Kidney (tissue), 14 donors: Measurements from ENCODE around the gene PGF. TPM values are rescaled to one million over a fixed set of nuclear protein-coding genes. Genes with fewer than 3 reads are reported as not detected.

Experiments
- DNase-seq, 5 donors: peaks; one replicate each; pipeline ENCODE4 v3.0.0-alpha.2; 2013 to 2020
- FAIRE-seq: peaks from 2 replicates; lab custom pipeline; 2012; peaks lifted over from hg19 to GRCh38; lab: Jason Lieb, UNC
- H3K27ac ChIP-seq, 2 donors: one replicate each; pipeline ENCODE4 v1.7.0; 2013; ENCODE audit warnings: low read depth in 2 of 2, low read length in 2 of 2, inconsistent platforms in 1 of 2
- H3K27me3 ChIP-seq: one replicate; pipeline ENCODE4 v1.7.1; 2013; ENCODE audit warnings: low read length, inconsistent platforms; ENCODE audit not compliant: control insufficient read depth, insufficient read depth
- H3K36me3 ChIP-seq, 3 donors: one replicate each; pipeline versions ENCODE4 v1.7.0 to v1.7.1; 2013; ENCODE audit warnings: low read length in 3 of 3, control low read depth in 1 of 3, inconsistent platforms in 1 of 3; ENCODE audit not compliant: insufficient read depth in 3 of 3, control insufficient read depth in 2 of 3
- H3K4me1 ChIP-seq, 3 donors: one replicate each; pipeline versions ENCODE4 v1.7.0 to v1.7.1; 2013; ENCODE audit warnings: low read length in 3 of 3, inconsistent platforms in 1 of 3, low read depth in 1 of 3; ENCODE audit not compliant: control insufficient read depth in 2 of 3, insufficient read depth in 2 of 3
- H3K4me3 ChIP-seq, 3 donors: one replicate each; pipeline versions ENCODE4 v1.7.0 to v1.8.1; 2013; ENCODE audit warnings: low read length in 3 of 3, control low read depth in 1 of 3, inconsistent platforms in 1 of 3
- H3K9ac ChIP-seq, 3 donors: one replicate each; pipeline versions ENCODE4 v1.7.0 to v1.7.1; 2013; ENCODE audit warnings: low read length in 3 of 3, control low read depth in 1 of 3, inconsistent platforms in 1 of 3
- H3K9me3 ChIP-seq, 3 donors: one replicate each; pipeline versions ENCODE4 v1.7.0 to v1.7.1; 2013; ENCODE audit warnings: low read length in 3 of 3, control low read depth in 1 of 3, inconsistent platforms in 1 of 3; ENCODE audit not compliant: control insufficient read depth in 2 of 3, insufficient read depth in 1 of 3
- intact Hi-C: fragments of 100-400 bp; cut with DNase I; formaldehyde crosslinking; loops from one replicate; pipeline ENCODE4 v1.11.1; 2022
- polyA plus RNA-seq: library from polyadenylated mRNA; stranded (reverse); fragments of 350-450 nt; fragmentation: Illumina TruSeq; extraction: RNeasy Lipid Tissue Mini Kit (QIAGEN cat#74804); gene quantifications from one replicate; pipeline ENCODE4 v1.2.3, GENCODE V29; 2014; ENCODE audit warnings: low read depth, low replicate concordance; ENCODE audit not compliant: insufficient read depth
- total RNA-seq: library from RNA; stranded (reverse); fragmentation: NEBNext Ultra II Directional; extraction: Animal tissue kit (Norgen Biotek cat#: 25700); gene quantifications from one replicate; pipeline ENCODE4 v1.2.1, GENCODE V29; 2021
- TF ChIP-seq, protein P1 (sequence below): IDR thresholded peaks from 3 replicates; pipeline ENCODE4 v1.5.1; 2012; ENCODE audit warnings: mild to moderate bottlenecking, moderate library complexity, borderline replicate concordance; ENCODE audit not compliant: insufficient read depth; ENCODE audit errors: extremely low read depth
- donor health status: control.
- donor health status: control.
- donor health status: control.
- donor health status: control.
- donor health status: control.
- donor health status: DM: yes; HTN: yes; CAD: no.
- donor health status: Normal renal cell carcinoma (clear cell type).

PGF gene
- total and polyA plus RNA-seq, 2 donors from 2014 or later: 9.3 to 12.1 TPM

DNA sequence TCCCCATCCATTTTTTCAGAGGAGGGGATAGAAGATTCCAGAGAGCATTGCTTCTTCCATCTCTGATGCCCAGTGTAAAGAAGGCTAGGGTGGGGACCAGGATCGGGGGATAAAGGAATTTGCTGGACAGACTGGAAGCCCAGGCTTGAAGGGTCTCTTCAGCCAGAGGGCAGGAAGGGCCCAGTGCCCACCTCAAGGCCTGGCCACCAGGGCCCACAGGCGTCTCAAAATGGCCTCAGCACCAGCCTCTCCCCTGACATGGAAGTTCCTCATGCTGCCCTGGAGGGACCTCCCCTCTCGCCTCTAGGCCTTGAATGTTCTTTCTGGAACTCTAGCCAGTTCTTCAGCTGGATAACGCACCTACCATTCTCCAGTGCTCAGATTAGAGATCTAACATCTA is 35.1 kb downstream of the PGF start:
- no peak for DNase-seq

DNA sequence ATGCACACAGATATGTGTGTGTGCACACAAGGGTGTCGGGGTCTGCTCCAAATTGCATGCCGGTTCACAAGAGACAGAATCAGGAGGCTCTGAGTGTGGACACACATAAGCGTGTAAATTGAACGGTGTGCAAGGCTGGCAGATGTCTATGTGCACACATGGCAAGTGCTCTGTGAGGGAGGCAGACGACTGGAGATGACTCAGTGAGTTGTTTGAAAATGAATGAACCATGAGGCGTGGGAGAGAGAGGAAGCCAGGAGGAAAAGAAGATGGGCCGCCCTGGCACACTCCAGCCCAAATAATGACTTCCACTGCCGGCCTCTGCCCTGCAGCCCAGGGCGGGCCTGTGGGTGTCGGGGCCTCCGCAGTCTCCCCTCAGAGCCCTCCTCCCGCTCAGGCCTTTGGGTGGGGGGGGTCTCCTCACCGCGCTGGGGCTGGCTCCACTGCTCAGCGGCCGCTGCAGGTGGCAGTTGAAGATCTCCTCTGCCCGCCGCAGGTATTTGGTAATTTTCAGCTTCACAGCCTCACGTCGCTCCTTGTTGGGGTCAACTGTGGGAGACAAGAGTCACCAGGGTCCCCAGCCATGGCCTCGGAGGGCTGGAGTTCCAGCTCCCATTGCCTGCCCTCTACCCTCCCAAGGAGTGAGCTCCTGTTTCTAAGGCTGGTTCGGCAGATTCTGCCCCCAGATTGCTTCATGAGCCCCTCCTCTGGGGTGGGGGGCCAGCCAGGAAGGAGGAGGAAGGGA is 35.8 kb downstream of the PGF start:
- FAIRE-seq: no peak

More for the DNA sequence above, 35.1 kb downstream of the PGF start:
- intact Hi-C loops: no loop called here
- no peaks in the 10 kb centered on the region for H3K9me3 ChIP-seq
- no peaks in the 10 kb centered on the region for H3K27me3 ChIP-seq
- FAIRE-seq: no peak
- TF ChIP-seq, protein P1, sequence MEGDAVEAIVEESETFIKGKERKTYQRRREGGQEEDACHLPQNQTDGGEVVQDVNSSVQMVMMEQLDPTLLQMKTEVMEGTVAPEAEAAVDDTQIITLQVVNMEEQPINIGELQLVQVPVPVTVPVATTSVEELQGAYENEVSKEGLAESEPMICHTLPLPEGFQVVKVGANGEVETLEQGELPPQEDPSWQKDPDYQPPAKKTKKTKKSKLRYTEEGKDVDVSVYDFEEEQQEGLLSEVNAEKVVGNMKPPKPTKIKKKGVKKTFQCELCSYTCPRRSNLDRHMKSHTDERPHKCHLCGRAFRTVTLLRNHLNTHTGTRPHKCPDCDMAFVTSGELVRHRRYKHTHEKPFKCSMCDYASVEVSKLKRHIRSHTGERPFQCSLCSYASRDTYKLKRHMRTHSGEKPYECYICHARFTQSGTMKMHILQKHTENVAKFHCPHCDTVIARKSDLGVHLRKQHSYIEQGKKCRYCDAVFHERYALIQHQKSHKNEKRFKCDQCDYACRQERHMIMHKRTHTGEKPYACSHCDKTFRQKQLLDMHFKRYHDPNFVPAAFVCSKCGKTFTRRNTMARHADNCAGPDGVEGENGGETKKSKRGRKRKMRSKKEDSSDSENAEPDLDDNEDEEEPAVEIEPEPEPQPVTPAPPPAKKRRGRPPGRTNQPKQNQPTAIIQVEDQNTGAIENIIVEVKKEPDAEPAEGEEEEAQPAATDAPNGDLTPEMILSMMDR: no peak
- H3K4me1 ChIP-seq: peaks cover 0 to 13% (median 4%) of the 10 kb centered on the region in 3 donors
- H3K27ac ChIP-seq: no peak overlapping the region
- H3K4me3 ChIP-seq: no peak overlapping the region
- no peaks in the 10 kb centered on the region for H3K36me3 ChIP-seq
- H3K9ac ChIP-seq: no peak overlapping the region

DNA sequence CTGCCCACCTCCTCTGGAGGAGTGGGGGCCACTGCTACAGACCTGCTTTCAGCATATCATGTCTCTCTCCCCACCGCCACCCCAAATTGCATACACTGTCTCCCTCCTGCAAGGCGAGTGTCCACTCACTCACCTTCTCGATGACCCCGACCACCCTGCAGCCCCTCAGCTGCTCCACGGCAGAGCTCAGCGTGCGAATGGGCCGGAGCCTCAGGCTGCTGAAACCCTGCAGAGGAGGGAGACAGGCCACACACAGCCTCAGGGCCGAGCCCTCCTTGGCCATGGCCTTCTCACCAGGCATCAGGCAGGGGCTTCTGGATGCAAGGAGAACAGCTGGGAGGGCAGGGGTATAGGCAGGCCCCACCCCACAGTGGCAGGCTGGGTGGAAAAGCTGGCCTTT is 37.0 kb downstream of the PGF start:
- H3K36me3 ChIP-seq: no peaks in the 10 kb centered on the region
- no peak overlapping the region for H3K27ac ChIP-seq
- no peak for FAIRE-seq
- no peak overlapping the region for H3K4me3 ChIP-seq
- no peak overlapping the region for H3K9ac ChIP-seq
- peaks cover 0 to 8% (median 4%) of the 10 kb centered on the region in 3 donors for H3K4me1 ChIP-seq
- no peaks in the 10 kb centered on the region for H3K27me3 ChIP-seq
- intact Hi-C loops: no loop called here
- DNase-seq: peak in 1 of 5 donors; percentile 43
- no peaks in the 10 kb centered on the region for H3K9me3 ChIP-seq
- TF ChIP-seq, protein P1: no peak

More for the DNA sequence above, 35.8 kb downstream of the PGF start:
- H3K4me3 ChIP-seq: no peak overlapping the region
- peaks cover 0 to 13% (median 4%) of the 10 kb centered on the region in 3 donors for H3K4me1 ChIP-seq
- TF ChIP-seq, protein P1: no peak
- no peaks in the 10 kb centered on the region for H3K27me3 ChIP-seq
- peak in 2 of 5 donors; percentile 35 to 39 for DNase-seq
- no peaks in the 10 kb centered on the region for H3K9me3 ChIP-seq
- H3K36me3 ChIP-seq: no peaks in the 10 kb centered on the region
- no peak overlapping the region for H3K27ac ChIP-seq
- no peak overlapping the region for H3K9ac ChIP-seq
- intact Hi-C loops: no loop called here
